ENCODE results near the gene COG4.

The COG4 gene

GRCh38 chr16:70520612-70521297, 2.6 kb downstream of the COG4 start:
- Histone ChIP-seq H3K36me3 (replicated peaks) (peaks cover 29% of the 10 kb centered on the region), H3K9me3 (no peaks in the 10 kb centered on the region), H3K4me1 (no peaks in the 10 kb centered on the region), H3K4me3 (no peak overlapping the region), H3K27me3 (ENCODE audit: low read depth) (no peaks in the 10 kb centered on the region)
- DNase-seq (ENCODE audit: low spot score in 2 of 2): no peak
- in situ Hi-C loops (cut with MboI; ENCODE audit: low sequenced_read_pairs): no loop called here

GRCh38 chr16:70512456-70512855, 10.9 kb downstream of the COG4 start:
- in situ Hi-C loops (cut with MboI; ENCODE audit: low sequenced_read_pairs): no loop called here
- H3K27me3 ChIP-seq (ENCODE audit: low read depth): no peaks in the 10 kb centered on the region
- DNase-seq (ENCODE audit: low spot score in 2 of 2): no peak
- no peak overlapping the region for H3K4me3 ChIP-seq
- no peaks in the 10 kb centered on the region for H3K4me1 ChIP-seq
- H3K36me3 ChIP-seq (replicated peaks): peaks cover 78% of the 10 kb centered on the region
- H3K9me3 ChIP-seq: no peaks in the 10 kb centered on the region; the same call in 1 of the 2 replicates

- H3K27me3 ChIP-seq (ENCODE audit: low read depth): no peaks in the 10 kb centered on the region
- peaks cover 76% of the 10 kb centered on the region for H3K36me3 ChIP-seq (replicated peaks)
- H3K9me3 ChIP-seq: no peaks in the 10 kb centered on the region; the same call in 1 of the 2 replicates
These were observed 11.5 kb downstream of the COG4 start for GRCh38 chr16:70511833-70512232.

GRCh38 chr16:70510216-70510615, 13.1 kb downstream of the COG4 start:
- in situ Hi-C loops (cut with MboI; ENCODE audit: low sequenced_read_pairs): no loop called here

More at GRCh38 chr16:70511833-70512232, 11.5 kb downstream of the COG4 start:
- DNase-seq (ENCODE audit: low spot score in 2 of 2): no peak
- in situ Hi-C loops (cut with MboI; ENCODE audit: low sequenced_read_pairs): no loop called here
- Histone ChIP-seq H3K4me1 (no peaks in the 10 kb centered on the region), H3K4me3 (no peak overlapping the region)

GRCh38 chr16:70508752-70509151, 14.6 kb downstream of the COG4 start:
- Histone ChIP-seq H3K9me3 (no peaks in the 10 kb centered on the region; the same call in 1 of the 2 replicates), H3K4me1 (no peaks in the 10 kb centered on the region), H3K27me3 (ENCODE audit: low read depth) (no peaks in the 10 kb centered on the region), H3K4me3 (no peak overlapping the region), H3K36me3 (replicated peaks) (peaks cover 60% of the 10 kb centered on the region)
- in situ Hi-C loops (cut with MboI; ENCODE audit: low sequenced_read_pairs): no loop called here
- DNase-seq (ENCODE audit: low spot score in 2 of 2): no peak

More at GRCh38 chr16:70510216-70510615, 13.1 kb downstream of the COG4 start:
- Histone ChIP-seq H3K4me3 (no peak overlapping the region), H3K4me1 (no peaks in the 10 kb centered on the region), H3K36me3 (replicated peaks) (peaks cover 63% of the 10 kb centered on the region), H3K9me3 (no peaks in the 10 kb centered on the region; the same call in 1 of the 2 replicates), H3K27me3 (ENCODE audit: low read depth) (no peaks in the 10 kb centered on the region)
- DNase-seq (ENCODE audit: low spot score in 2 of 2): no peak

- peaks cover 49% of the 10 kb centered on the region for H3K36me3 ChIP-seq (replicated peaks)
- H3K4me3 ChIP-seq: no peak overlapping the region
- no peaks in the 10 kb centered on the region for H3K27me3 ChIP-seq (ENCODE audit: low read depth)
- H3K9me3 ChIP-seq: no peaks in the 10 kb centered on the region
- DNase-seq (ENCODE audit: low spot score in 2 of 2): no peak
- H3K4me1 ChIP-seq: no peaks in the 10 kb centered on the region
- in situ Hi-C loops (cut with MboI; ENCODE audit: low sequenced_read_pairs): no loop called here
These were observed 26.8 kb downstream of the COG4 start for GRCh38 chr16:70496513-70496912.

- H3K4me1 ChIP-seq: no peaks in the 10 kb centered on the region
- H3K9me3 ChIP-seq: no peaks in the 10 kb centered on the region
- H3K27me3 ChIP-seq (ENCODE audit: low read depth): no peaks in the 10 kb centered on the region
- H3K4me3 ChIP-seq: no peak overlapping the region
- DNase-seq (ENCODE audit: low spot score in 2 of 2): no peak
- peaks cover 45% of the 10 kb centered on the region for H3K36me3 ChIP-seq (replicated peaks)
- in situ Hi-C loops (cut with MboI; ENCODE audit: low sequenced_read_pairs): no loop called here
These were observed 27.8 kb downstream of the COG4 start for GRCh38 chr16:70495425-70496182.

GRCh38 chr16:70494777-70495176, 28.6 kb downstream of the COG4 start:
- H3K27me3 ChIP-seq (ENCODE audit: low read depth): no peaks in the 10 kb centered on the region
- H3K4me1 ChIP-seq: no peaks in the 10 kb centered on the region
- H3K4me3 ChIP-seq: no peak overlapping the region
- peaks cover 43% of the 10 kb centered on the region for H3K36me3 ChIP-seq (replicated peaks)
- in situ Hi-C loops (cut with MboI; ENCODE audit: low sequenced_read_pairs): no loop called here
- no peaks in the 10 kb centered on the region for H3K9me3 ChIP-seq
- DNase-seq (ENCODE audit: low spot score in 2 of 2): no peak

GRCh38 chr16:70494202-70494770, 29.1 kb downstream of the COG4 start:
- DNase-seq (ENCODE audit: low spot score in 2 of 2): no peak
- Histone ChIP-seq H3K9me3 (no peaks in the 10 kb centered on the region), H3K27me3 (ENCODE audit: low read depth) (no peaks in the 10 kb centered on the region), H3K4me3 (no peak overlapping the region), H3K4me1 (no peaks in the 10 kb centered on the region), H3K36me3 (replicated peaks) (peaks cover 39% of the 10 kb centered on the region)
- in situ Hi-C loops (cut with MboI; ENCODE audit: low sequenced_read_pairs): no loop called here

- in situ Hi-C loops (cut with MboI; ENCODE audit: low sequenced_read_pairs): no loop called here
These were observed 29.6 kb downstream of the COG4 start for GRCh38 chr16:70493802-70494201.

GRCh38 chr16:70490261-70490660, 33.1 kb downstream of the COG4 start:
- H3K36me3 ChIP-seq (replicated peaks): peaks cover 10% of the 10 kb centered on the region
- DNase-seq (ENCODE audit: low spot score in 2 of 2): no peak
- H3K4me1 ChIP-seq: no peaks in the 10 kb centered on the region
- H3K4me3 ChIP-seq: no peak overlapping the region
- H3K27me3 ChIP-seq (ENCODE audit: low read depth): no peaks in the 10 kb centered on the region
- in situ Hi-C loops (cut with MboI; ENCODE audit: low sequenced_read_pairs): no loop called here
- H3K9me3 ChIP-seq: no peaks in the 10 kb centered on the region

More at GRCh38 chr16:70493802-70494201, 29.6 kb downstream of the COG4 start:
- H3K9me3 ChIP-seq: no peaks in the 10 kb centered on the region
- H3K4me1 ChIP-seq: no peaks in the 10 kb centered on the region
- DNase-seq (ENCODE audit: low spot score in 2 of 2): no peak
- H3K27me3 ChIP-seq (ENCODE audit: low read depth): no peaks in the 10 kb centered on the region
- no peak overlapping the region for H3K4me3 ChIP-seq
- H3K36me3 ChIP-seq (replicated peaks): peaks cover 37% of the 10 kb centered on the region

GRCh38 chr16:70484867-70485266, 38.5 kb downstream of the COG4 start:
- Histone ChIP-seq H3K9me3 (no peaks in the 10 kb centered on the region), H3K27me3 (ENCODE audit: low read depth) (no peaks in the 10 kb centered on the region), H3K4me1 (no peaks in the 10 kb centered on the region), H3K4me3 (no peak overlapping the region), H3K36me3 (replicated peaks) (peaks cover 27% of the 10 kb centered on the region)
- no peak for DNase-seq (ENCODE audit: low spot score in 2 of 2)
- in situ Hi-C loops (cut with MboI; ENCODE audit: low sequenced_read_pairs): no loop called here

GRCh38 chr16:70483426-70483825, 39.9 kb downstream of the COG4 start:
- Histone ChIP-seq H3K27me3 (ENCODE audit: low read depth) (no peaks in the 10 kb centered on the region), H3K36me3 (replicated peaks) (peaks cover 40% of the 10 kb centered on the region), H3K9me3 (no peaks in the 10 kb centered on the region), H3K4me3 (no peak overlapping the region), H3K4me1 (no peaks in the 10 kb centered on the region)
- in situ Hi-C loops (cut with MboI; ENCODE audit: low sequenced_read_pairs): no loop called here
- no peak for DNase-seq (ENCODE audit: low spot score in 2 of 2)

GRCh38 chr16:70482624-70483023, 40.7 kb downstream of the COG4 start:
- H3K4me1 ChIP-seq: no peaks in the 10 kb centered on the region
- no peak for DNase-seq (ENCODE audit: low spot score in 2 of 2)
- H3K4me3 ChIP-seq: no peak overlapping the region
- H3K36me3 ChIP-seq (replicated peaks): peaks cover 41% of the 10 kb centered on the region
- H3K9me3 ChIP-seq: no peaks in the 10 kb centered on the region
- in situ Hi-C loops (cut with MboI; ENCODE audit: low sequenced_read_pairs): no loop called here
- no peaks in the 10 kb centered on the region for H3K27me3 ChIP-seq (ENCODE audit: low read depth)

Data from HAP-1 (cell line).